ENCODE results near the gene SHOC2. TPM values are rescaled to one million over a fixed set of nuclear protein-coding genes. Genes with fewer than 3 reads are reported as not detected.

The SHOC2 gene
- total RNA-seq, 1 experiment from 2014 or later = 23.7 TPM

DNA sequence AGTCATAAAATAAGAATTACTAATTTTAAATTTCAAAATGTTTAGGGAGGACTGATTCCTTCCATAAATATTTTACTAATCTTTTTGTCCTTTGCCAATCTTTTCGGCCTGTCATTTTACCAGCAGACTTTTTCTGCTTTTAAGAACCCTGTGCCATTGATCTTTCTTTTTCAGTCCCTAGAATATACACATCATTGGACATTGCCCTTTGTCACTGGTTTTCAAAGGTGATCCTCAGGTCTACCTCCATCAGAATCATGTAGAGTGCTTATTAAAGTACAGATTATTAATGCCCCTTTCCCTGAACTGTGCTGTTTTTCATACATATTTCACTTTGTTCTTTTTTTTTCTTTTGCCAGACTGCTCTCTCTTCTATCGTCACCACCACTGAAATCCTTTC lies 43.8 kb downstream of the SHOC2 start:
- H3K4me3 Mint-ChIP-seq = no peak overlapping the region
- no peak overlapping the region for H4K8ac ChIP-seq (replicated peaks; ENCODE audit: insufficient read length, low read depth, low read length)
- no peaks in the 10 kb centered on the region for H3K27me3 Mint-ChIP-seq (ENCODE audit: low read depth)
- H2AK5ac ChIP-seq (ENCODE audit: insufficient read length, low read length) = no peak overlapping the region
- no peak for DNase-seq
- no peak overlapping the region for H2BK20ac ChIP-seq (ENCODE audit: low read depth, low read length, poor library complexity, severe bottlenecking)
- no peak overlapping the region for H2BK5ac ChIP-seq (ENCODE audit: insufficient read length, low read length)
- H3K79me1 ChIP-seq (ENCODE audit: insufficient read depth, low read depth, low read length, poor library complexity, severe bottlenecking) = no peaks in the 10 kb centered on the region
- no peaks in the 10 kb centered on the region for H3K9me3 Mint-ChIP-seq
- no peak overlapping the region for H3K18ac ChIP-seq (ENCODE audit: insufficient read length, low read depth, low read length)
- peaks cover 2% of the 10 kb centered on the region; the same call in 1 of the 2 replicates for H3K79me2 ChIP-seq (ENCODE audit: insufficient read depth, low read length)
- H3K4me2 ChIP-seq (ENCODE audit: insufficient read depth, insufficient read length, low read length) = no peak overlapping the region
- H3K4ac ChIP-seq (ENCODE audit: low read depth, low read length) = no peak overlapping the region
- H2BK12ac ChIP-seq (ENCODE audit: insufficient read length, low read depth, low read length) = no peak overlapping the region
- H3K4me1 Mint-ChIP-seq = 0 out of 4 replicates have a peak, but pooled peaks cover 0 to 5% of the 10 kb centered on the region in 2 experiments
- no peak overlapping the region for H3K27ac ChIP-seq (ENCODE audit: insufficient read length, low read depth, low read length)
- peak overlapping the region in 1 of 3 experiments; percentile 4; a peak in 2 of 7 replicates for H3K27ac Mint-ChIP-seq
- WGBS (ENCODE audit: extremely low coverage, insufficient read length, low lambda C conversion rate) = no CpG with 5 or more reads among the region's 2 CpGs
- H2BK120ac ChIP-seq (ENCODE audit: low read depth, low read length, poor library complexity, severe bottlenecking) = no peak overlapping the region
- H3K9me3 ChIP-seq (ENCODE audit: control insufficient read depth, low read depth, low read length) = no peaks in the 10 kb centered on the region
- H4K5ac ChIP-seq (ENCODE audit: insufficient read length, low read depth, low read length) = no peak overlapping the region
- no peaks in the 10 kb centered on the region for H4K20me1 ChIP-seq (ENCODE audit: control insufficient read depth, insufficient read depth, insufficient read length)
- no peaks in the 10 kb centered on the region for H3K4me1 ChIP-seq (ENCODE audit: insufficient read depth, low read length)
- H3T11ph ChIP-seq (ENCODE audit: low read length) = no peak overlapping the region
- H2AFZ ChIP-seq (ENCODE audit: low read length) = no peak overlapping the region
- H2BK15ac ChIP-seq (ENCODE audit: low read depth, low read length) = no peak overlapping the region
- H3K23ac ChIP-seq (ENCODE audit: insufficient read length, low read depth, low read length) = no peak overlapping the region
- no peak overlapping the region for H3K14ac ChIP-seq (ENCODE audit: insufficient read depth, low read length)
- no peaks in the 10 kb centered on the region for H3K23me2 ChIP-seq (ENCODE audit: insufficient read length, low read depth, low read length, poor library complexity, severe bottlenecking)
- H3K9ac ChIP-seq (ENCODE audit: extremely low read depth, insufficient read length, low read length) = no peak overlapping the region
- TF ChIP-seq, protein P1, sequence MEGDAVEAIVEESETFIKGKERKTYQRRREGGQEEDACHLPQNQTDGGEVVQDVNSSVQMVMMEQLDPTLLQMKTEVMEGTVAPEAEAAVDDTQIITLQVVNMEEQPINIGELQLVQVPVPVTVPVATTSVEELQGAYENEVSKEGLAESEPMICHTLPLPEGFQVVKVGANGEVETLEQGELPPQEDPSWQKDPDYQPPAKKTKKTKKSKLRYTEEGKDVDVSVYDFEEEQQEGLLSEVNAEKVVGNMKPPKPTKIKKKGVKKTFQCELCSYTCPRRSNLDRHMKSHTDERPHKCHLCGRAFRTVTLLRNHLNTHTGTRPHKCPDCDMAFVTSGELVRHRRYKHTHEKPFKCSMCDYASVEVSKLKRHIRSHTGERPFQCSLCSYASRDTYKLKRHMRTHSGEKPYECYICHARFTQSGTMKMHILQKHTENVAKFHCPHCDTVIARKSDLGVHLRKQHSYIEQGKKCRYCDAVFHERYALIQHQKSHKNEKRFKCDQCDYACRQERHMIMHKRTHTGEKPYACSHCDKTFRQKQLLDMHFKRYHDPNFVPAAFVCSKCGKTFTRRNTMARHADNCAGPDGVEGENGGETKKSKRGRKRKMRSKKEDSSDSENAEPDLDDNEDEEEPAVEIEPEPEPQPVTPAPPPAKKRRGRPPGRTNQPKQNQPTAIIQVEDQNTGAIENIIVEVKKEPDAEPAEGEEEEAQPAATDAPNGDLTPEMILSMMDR (conservative IDR thresholded peaks at IDR 0.05) = no peak
- H3K56ac ChIP-seq (ENCODE audit: insufficient read length, low read depth, low read length) = no peak overlapping the region
- no peaks in the 10 kb centered on the region for H3K36me3 Mint-ChIP-seq (ENCODE audit: insufficient read depth in 1 of 3, low read depth in 3 of 3)
- no peak overlapping the region for H4K91ac ChIP-seq (ENCODE audit: insufficient read length, low read depth, low read length)
- no peaks in the 10 kb centered on the region for H3K27me3 ChIP-seq (ENCODE audit: insufficient read depth, low read length)
